ENCODE measurements around the gene KLHL29. TPM values are rescaled to one million over a fixed set of nuclear protein-coding genes. Genes with fewer than 3 reads are reported as not detected.

KLHL29 gene
- total RNA-seq, 2 donors from 2014 or later: 2.0 to 4.2 TPM

- Histone ChIP-seq H3K9me3 (no peaks in the 10 kb centered on the region), H3K4me3 (no peak overlapping the region), H3K36me3 (no peaks in the 10 kb centered on the region), H3K27me3 (no peaks in the 10 kb centered on the region), H3K27ac (no peak overlapping the region), H3K4me1 (no peaks in the 10 kb centered on the region)
- no peak for TF ChIP-seq CTCF (IDR thresholded peaks at IDR 0.05)
- no peak for DNase-seq (ENCODE audit: low spot score)
Observed at GRCh38 chr2:23675506-23675905, 290.5 kb downstream of the KLHL29 start.

GRCh38 chr2:23677836-23678235 lies 292.9 kb downstream of the KLHL29 start:
- no peak for DNase-seq (ENCODE audit: low spot score)
- no peaks in the 10 kb centered on the region for H3K4me1 ChIP-seq
- H3K27ac ChIP-seq: no peak overlapping the region
- no peaks in the 10 kb centered on the region for H3K9me3 ChIP-seq
- no peak overlapping the region for H3K4me3 ChIP-seq
- H3K27me3 ChIP-seq: no peaks in the 10 kb centered on the region
- TF ChIP-seq CTCF (IDR thresholded peaks at IDR 0.05): no peak
- H3K36me3 ChIP-seq: no peaks in the 10 kb centered on the region

- no peaks in the 10 kb centered on the region for H3K4me1 ChIP-seq
- no peak overlapping the region for H3K27ac ChIP-seq
- no peaks in the 10 kb centered on the region for H3K27me3 ChIP-seq
- no peak for DNase-seq (ENCODE audit: low spot score)
- H3K4me3 ChIP-seq: no peak overlapping the region
- no peak for TF ChIP-seq CTCF (IDR thresholded peaks at IDR 0.05)
- H3K36me3 ChIP-seq: no peaks in the 10 kb centered on the region
- H3K9me3 ChIP-seq: no peaks in the 10 kb centered on the region
Observed at GRCh38 chr2:23679044-23679443, 294.1 kb downstream of the KLHL29 start.

GRCh38 chr2:23680951-23681350 lies 296.0 kb downstream of the KLHL29 start:
- H3K9me3 ChIP-seq: no peaks in the 10 kb centered on the region
- no peak for DNase-seq (ENCODE audit: low spot score)
- no peaks in the 10 kb centered on the region for H3K4me1 ChIP-seq
- H3K4me3 ChIP-seq: no peak overlapping the region
- no peak for TF ChIP-seq CTCF (IDR thresholded peaks at IDR 0.05)
- H3K36me3 ChIP-seq: no peaks in the 10 kb centered on the region
- H3K27ac ChIP-seq: no peak overlapping the region
- no peaks in the 10 kb centered on the region for H3K27me3 ChIP-seq

GRCh38 chr2:23681356-23682140 lies 296.6 kb downstream of the KLHL29 start:
- no peak for DNase-seq (ENCODE audit: low spot score)
- Histone ChIP-seq H3K4me3 (no peak overlapping the region), H3K9me3 (no peaks in the 10 kb centered on the region), H3K27me3 (no peaks in the 10 kb centered on the region), H3K36me3 (no peaks in the 10 kb centered on the region), H3K4me1 (no peaks in the 10 kb centered on the region), H3K27ac (no peak overlapping the region)
- no peak for TF ChIP-seq CTCF (IDR thresholded peaks at IDR 0.05)

GRCh38 chr2:23682481-23682880 lies 297.5 kb downstream of the KLHL29 start:
- TF ChIP-seq CTCF (IDR thresholded peaks at IDR 0.05): no peak
- Histone ChIP-seq H3K4me3 (no peak overlapping the region), H3K27ac (no peak overlapping the region), H3K36me3 (no peaks in the 10 kb centered on the region), H3K9me3 (no peaks in the 10 kb centered on the region), H3K4me1 (no peaks in the 10 kb centered on the region), H3K27me3 (no peaks in the 10 kb centered on the region)
- DNase-seq (ENCODE audit: low spot score): no peak
